ENCODE results near the gene JMJD4.

DNA sequence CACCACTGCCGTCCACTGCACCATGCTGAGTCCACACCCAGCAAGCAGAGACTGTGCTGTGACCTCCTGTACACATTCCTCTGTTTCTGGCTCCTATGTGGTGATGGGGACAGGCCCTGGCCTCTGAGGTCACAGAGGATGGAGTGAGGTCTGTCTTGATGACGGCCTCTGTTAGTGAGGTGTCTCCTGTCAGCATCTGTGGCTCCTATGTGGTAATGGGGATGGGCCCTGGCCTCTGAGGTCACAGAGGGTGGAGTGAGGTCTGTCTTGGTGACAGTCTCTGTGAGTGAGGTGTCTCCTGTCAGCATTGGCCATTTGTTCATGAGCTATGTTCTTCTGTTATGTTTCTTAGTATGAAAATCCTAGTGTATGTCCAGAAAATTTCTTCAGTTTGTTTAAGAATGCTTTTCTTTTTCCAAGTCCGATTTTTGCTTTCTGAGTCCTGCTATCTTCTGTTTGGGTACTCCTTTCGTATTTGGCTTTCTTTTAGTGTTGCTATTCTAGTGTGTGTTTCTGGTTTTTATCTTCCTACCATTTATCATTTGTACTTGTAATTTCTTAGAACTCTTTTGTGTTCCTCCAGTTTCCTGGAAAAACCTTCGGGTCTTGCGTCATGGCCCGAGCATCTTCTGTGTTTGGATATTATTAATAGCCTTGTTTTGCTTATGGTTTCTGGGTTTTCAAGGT, 13.5 kb upstream of the JMJD4 start:
- no peak for TF ChIP-seq EZH2phosphoT487 (IDR thresholded peaks at IDR 0.05; ENCODE audit: borderline replicate concordance, low read length)
- TF ChIP-seq, protein P1, sequence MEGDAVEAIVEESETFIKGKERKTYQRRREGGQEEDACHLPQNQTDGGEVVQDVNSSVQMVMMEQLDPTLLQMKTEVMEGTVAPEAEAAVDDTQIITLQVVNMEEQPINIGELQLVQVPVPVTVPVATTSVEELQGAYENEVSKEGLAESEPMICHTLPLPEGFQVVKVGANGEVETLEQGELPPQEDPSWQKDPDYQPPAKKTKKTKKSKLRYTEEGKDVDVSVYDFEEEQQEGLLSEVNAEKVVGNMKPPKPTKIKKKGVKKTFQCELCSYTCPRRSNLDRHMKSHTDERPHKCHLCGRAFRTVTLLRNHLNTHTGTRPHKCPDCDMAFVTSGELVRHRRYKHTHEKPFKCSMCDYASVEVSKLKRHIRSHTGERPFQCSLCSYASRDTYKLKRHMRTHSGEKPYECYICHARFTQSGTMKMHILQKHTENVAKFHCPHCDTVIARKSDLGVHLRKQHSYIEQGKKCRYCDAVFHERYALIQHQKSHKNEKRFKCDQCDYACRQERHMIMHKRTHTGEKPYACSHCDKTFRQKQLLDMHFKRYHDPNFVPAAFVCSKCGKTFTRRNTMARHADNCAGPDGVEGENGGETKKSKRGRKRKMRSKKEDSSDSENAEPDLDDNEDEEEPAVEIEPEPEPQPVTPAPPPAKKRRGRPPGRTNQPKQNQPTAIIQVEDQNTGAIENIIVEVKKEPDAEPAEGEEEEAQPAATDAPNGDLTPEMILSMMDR (IDR thresholded peaks at IDR 0.05; ENCODE audit: low read depth, low read length, poor library complexity, severe bottlenecking) = no peak

Measured in DOHH2 (cell line).